Fibroblast of villous mesenchyme (primary cell): ENCODE data around the gene GNGT2. TPM values are rescaled to one million over a fixed set of nuclear protein-coding genes. Genes with fewer than 3 reads are reported as not detected.

Source experiments
- DNase-seq: peaks from one replicate; pipeline ENCODE4 v3.0.0-alpha.2; 2010; ENCODE audit warnings: low read depth
- H3K4me3 ChIP-seq: 2 replicates; pipeline ENCODE4 v1.5.1; 2011; ENCODE audit warnings: low read depth, mild to moderate bottlenecking, low read length
- CTCF ChIP-seq: IDR thresholded peaks from 2 replicates; pipeline ENCODE4 v1.5.1; 2012; ENCODE audit warnings: low read depth, mild to moderate bottlenecking, low read length; ENCODE audit not compliant: insufficient read depth
- total RNA-seq: library from RNA; depleted of rRNA; stranded (reverse); fragments of >200 nt; gene quantifications from 2 replicates; pipeline ENCODE4 v1.2.3, GENCODE V29; 2012

The GNGT2 gene
- 0.32 TPM in 1 of 2 replicates, not detected in the other for total RNA-seq

- peak; percentile 53 for DNase-seq
- no peak for TF ChIP-seq CTCF
These were observed at the start of gene GNGT2, which contains the start of gene ABI3 for GRCh38 chr17:49210158-49211029. GNGT2 (minus strand) TSS chr17:49210574; CDS start chr17:49207422, 3,152 bp downstream. ABI3 (plus strand) TSS chr17:49210707; CDS start chr17:49210725, 18 bp downstream.

GRCh38 chr17:49259663-49260010, 49.3 kb upstream of the GNGT2 start:
- H3K4me3 ChIP-seq: peak overlapping the region; percentile 58
- DNase-seq: no peak
- no peak for TF ChIP-seq CTCF

More at GRCh38 chr17:49210158-49211029, at the start of gene GNGT2, which contains the start of gene ABI3:
- peak within 1 kb of the TSS; percentile 49 for H3K4me3 ChIP-seq

- H3K4me3 ChIP-seq: no peak overlapping the region
- DNase-seq: no peak
- TF ChIP-seq CTCF: no peak
These were observed 48.0 kb upstream of the GNGT2 start for GRCh38 chr17:49258394-49258793.

GRCh38 chr17:49255125-49255524, 44.8 kb upstream of the GNGT2 start:
- no peak for TF ChIP-seq CTCF
- H3K4me3 ChIP-seq: no peak overlapping the region
- DNase-seq: no peak

GRCh38 chr17:49254066-49254465, 43.7 kb upstream of the GNGT2 start:
- DNase-seq: no peak
- no peak overlapping the region for H3K4me3 ChIP-seq
- TF ChIP-seq CTCF: no peak

GRCh38 chr17:49252148-49252695, 41.8 kb upstream of the GNGT2 start:
- TF ChIP-seq CTCF: no peak
- H3K4me3 ChIP-seq: no peak overlapping the region
- peak; percentile 74 for DNase-seq
